Rectal smooth muscle tissue (tissue), 1 donor: ENCODE data around the gene NDST1.

ENCODE experiments used
- H3K27ac ChIP-seq: one replicate; pipeline ENCODE4 v1.7.0; 2013; ENCODE audit warnings: low read depth, low read length, inconsistent platforms
- H3K27me3 ChIP-seq: one replicate; pipeline ENCODE4 v1.7.0; 2013; ENCODE audit warnings: low read length; ENCODE audit not compliant: control insufficient read depth, insufficient read depth
- H3K36me3 ChIP-seq: one replicate; pipeline ENCODE4 v1.7.0; 2013; ENCODE audit warnings: low read length; ENCODE audit not compliant: control insufficient read depth, insufficient read depth
- H3K4me1 ChIP-seq: one replicate; pipeline ENCODE4 v1.7.0; 2013; ENCODE audit warnings: low read length; ENCODE audit not compliant: control insufficient read depth, insufficient read depth
- H3K4me3 ChIP-seq: one replicate; pipeline ENCODE4 v1.7.0; 2013; ENCODE audit warnings: low read length
- H3K9ac ChIP-seq: one replicate; pipeline ENCODE4 v1.7.0; 2013; ENCODE audit warnings: low read length

The NDST1 gene

DNA sequence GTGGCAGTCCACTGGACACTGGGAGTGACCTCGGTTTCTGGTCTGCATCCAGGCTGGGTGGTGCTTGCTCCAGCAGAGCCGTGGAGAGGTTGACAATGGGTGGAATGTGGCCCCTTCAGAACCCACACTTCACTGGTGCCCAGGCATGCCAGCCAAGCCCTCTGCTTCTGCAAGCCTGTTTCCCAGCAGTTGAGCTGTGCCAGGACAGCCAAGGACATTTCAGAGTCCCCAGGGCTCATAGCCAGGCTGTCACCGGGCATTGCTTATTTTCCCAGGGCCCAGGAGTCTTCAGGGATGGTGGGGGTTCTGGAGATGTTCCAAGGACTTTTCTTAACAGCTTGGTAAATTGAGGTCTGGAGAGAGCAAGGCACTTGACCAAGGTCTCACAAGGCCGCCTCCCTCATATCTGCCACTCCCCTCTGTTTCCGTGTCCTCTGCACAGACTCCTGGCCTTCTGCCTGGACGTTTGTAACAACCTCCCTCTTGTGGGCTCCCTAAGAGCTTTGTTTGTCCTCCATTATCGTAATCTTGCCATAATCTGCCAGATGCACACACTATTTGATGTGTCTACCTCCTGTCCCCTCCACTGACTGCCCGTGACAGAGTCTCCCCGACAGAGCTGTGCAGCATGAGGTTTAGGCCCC, 3.8 kb upstream of the NDST1 start:
- Histone ChIP-seq H3K4me3 (no peak overlapping the region), H3K9ac (no peak overlapping the region), H3K27me3 (no peaks in the 10 kb centered on the region), H3K36me3 (peaks cover 3% of the 10 kb centered on the region), H3K4me1 (peaks cover 42% of the 10 kb centered on the region), H3K27ac (peak overlapping the region; percentile 3)

GRCh38 chr5:150505041-150505511, 2.9 kb upstream of the NDST1 start:
- Histone ChIP-seq H3K36me3 (peaks cover 3% of the 10 kb centered on the region), H3K4me3 (no peak overlapping the region), H3K27me3 (no peaks in the 10 kb centered on the region), H3K4me1 (peaks cover 38% of the 10 kb centered on the region), H3K9ac (no peak overlapping the region), H3K27ac (no peak overlapping the region)

DNA sequence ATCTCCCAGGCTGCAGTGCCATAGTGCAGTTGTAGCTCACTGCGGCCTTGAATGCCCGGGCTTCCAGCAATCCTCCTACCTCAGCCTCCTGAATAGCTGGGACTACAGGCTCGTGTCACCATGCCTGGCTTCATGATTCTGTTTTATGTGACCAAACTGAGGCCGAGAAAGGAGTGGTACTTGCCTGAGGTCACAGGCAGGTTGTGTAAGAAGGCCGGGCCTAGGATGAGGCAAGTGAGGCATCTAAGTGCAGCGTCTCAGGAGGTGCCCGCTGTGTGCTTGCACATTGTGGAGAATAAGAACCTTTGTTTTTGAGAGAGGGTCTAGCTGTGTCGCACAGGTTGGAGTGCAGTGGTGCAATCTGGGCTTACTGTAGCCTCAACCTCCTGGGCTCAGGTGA, 2.1 kb upstream of the NDST1 start:
- Histone ChIP-seq H3K27me3 (no peaks in the 10 kb centered on the region), H3K4me3 (no peak overlapping the region), H3K9ac (no peak overlapping the region), H3K4me1 (peaks cover 36% of the 10 kb centered on the region), H3K36me3 (peaks cover 3% of the 10 kb centered on the region), H3K27ac (no peak overlapping the region)

DNA sequence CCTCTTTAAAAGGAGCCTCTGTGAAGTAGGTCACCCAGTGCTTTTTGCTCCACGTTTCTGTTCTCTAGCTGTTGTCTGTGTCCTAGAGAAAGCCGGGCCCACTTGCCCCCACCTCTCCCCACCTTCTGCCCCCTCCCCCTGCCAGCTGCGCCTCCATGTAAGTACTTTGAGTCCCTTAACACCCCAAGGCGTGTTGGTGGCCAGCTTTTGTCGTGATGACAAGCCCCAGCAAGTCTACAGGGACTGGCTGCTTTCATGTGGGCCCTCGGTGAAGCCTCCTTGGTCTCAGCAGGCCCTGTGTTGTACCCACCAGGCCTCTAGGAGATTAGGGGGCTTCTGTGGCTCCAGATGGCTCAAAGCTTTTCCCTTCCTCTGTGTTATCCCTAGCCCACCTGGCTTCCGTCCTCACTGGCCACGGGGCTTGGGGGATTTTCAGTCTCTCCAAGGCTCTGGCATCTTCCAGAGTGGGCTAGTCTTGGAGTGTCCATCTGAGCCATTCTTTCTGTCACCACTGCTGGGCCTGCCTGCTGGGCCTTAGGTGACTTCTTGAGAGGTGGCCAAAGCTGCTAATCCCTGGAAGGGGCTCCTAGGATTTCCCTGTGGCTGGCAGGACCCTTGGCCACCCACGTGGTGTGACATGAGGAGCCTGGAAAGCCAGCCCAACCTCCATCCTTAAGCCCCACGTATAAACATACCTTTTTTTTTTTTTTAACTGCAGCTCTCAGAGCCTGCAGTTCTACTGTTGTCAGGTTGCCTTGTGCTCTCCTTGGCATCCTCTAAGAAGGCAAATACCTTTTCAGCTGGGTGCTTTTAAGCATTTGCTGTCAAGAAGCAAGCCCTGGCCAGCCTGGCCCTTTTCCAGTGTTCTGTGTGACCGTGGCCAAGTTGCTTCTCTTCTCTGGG, 1.1 kb upstream of the NDST1 start:
- Histone ChIP-seq H3K4me3 (no peak overlapping the region), H3K36me3 (no peaks in the 10 kb centered on the region), H3K27me3 (no peaks in the 10 kb centered on the region), H3K9ac (no peak overlapping the region), H3K27ac (no peak overlapping the region), H3K4me1 (peaks cover 41% of the 10 kb centered on the region)

DNA sequence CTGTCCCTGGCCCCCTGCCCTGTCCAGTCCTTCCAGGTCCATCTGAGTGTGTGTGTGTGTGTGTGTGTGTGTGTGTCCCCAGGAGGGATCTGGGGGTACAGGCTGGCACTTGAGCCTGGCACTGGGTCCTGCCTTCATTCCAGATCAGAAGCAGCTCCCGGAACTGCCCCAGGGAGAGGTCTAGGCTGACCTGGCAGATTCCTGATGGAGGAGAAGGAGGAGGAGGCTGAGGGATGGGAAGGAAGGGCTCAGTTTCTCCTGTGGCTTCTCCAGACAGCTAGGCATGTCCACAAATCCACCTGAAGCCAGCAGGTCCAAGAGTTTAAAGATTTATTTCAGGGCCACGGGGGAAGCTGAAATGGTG, 328 bp downstream of the NDST1 start:
- H3K27me3 ChIP-seq, result no peaks in the 10 kb centered on the region
- H3K4me3 ChIP-seq, result no peak overlapping the region
- no peak overlapping the region for H3K27ac ChIP-seq
- H3K9ac ChIP-seq, result no peak overlapping the region
- no peaks in the 10 kb centered on the region for H3K36me3 ChIP-seq
- H3K4me1 ChIP-seq, result peaks cover 41% of the 10 kb centered on the region

GRCh38 chr5:150508828-150509227, 897 bp downstream of the NDST1 start:
- Histone ChIP-seq H3K9ac (no peak overlapping the region), H3K27me3 (no peaks in the 10 kb centered on the region), H3K4me1 (peaks cover 39% of the 10 kb centered on the region), H3K27ac (no peak overlapping the region), H3K36me3 (no peaks in the 10 kb centered on the region), H3K4me3 (no peak overlapping the region)

DNA sequence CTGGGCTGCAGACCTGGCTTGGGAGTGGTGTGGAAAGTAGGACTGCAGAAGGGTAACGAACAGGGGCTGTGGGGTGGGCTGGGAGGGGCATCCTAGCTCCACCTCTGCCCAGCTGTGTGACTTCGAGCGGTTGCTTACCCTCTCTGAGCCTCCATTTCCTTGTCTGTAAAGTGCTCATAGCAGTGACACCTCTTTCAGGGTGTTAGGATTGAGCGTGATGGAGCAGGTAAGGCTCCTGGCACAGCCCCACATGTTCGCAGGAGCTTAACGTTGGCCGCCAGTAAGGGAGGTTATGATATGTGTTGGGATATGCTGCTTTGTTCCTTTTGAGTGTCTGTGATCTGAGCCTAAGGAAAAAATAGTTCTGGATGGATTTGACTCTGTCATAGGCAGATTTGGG, 2.1 kb downstream of the NDST1 start:
- H3K36me3 ChIP-seq, result no peaks in the 10 kb centered on the region
- H3K4me3 ChIP-seq, result no peak overlapping the region
- peaks cover 28% of the 10 kb centered on the region for H3K4me1 ChIP-seq
- no peak overlapping the region for H3K9ac ChIP-seq
- no peaks in the 10 kb centered on the region for H3K27me3 ChIP-seq
- no peak overlapping the region for H3K27ac ChIP-seq

GRCh38 chr5:150510460-150511263, 2.7 kb downstream of the NDST1 start:
- peaks cover 30% of the 10 kb centered on the region for H3K4me1 ChIP-seq
- H3K36me3 ChIP-seq, result no peaks in the 10 kb centered on the region
- no peak overlapping the region for H3K9ac ChIP-seq
- H3K27me3 ChIP-seq, result no peaks in the 10 kb centered on the region
- H3K27ac ChIP-seq, result no peak overlapping the region
- no peak overlapping the region for H3K4me3 ChIP-seq

DNA sequence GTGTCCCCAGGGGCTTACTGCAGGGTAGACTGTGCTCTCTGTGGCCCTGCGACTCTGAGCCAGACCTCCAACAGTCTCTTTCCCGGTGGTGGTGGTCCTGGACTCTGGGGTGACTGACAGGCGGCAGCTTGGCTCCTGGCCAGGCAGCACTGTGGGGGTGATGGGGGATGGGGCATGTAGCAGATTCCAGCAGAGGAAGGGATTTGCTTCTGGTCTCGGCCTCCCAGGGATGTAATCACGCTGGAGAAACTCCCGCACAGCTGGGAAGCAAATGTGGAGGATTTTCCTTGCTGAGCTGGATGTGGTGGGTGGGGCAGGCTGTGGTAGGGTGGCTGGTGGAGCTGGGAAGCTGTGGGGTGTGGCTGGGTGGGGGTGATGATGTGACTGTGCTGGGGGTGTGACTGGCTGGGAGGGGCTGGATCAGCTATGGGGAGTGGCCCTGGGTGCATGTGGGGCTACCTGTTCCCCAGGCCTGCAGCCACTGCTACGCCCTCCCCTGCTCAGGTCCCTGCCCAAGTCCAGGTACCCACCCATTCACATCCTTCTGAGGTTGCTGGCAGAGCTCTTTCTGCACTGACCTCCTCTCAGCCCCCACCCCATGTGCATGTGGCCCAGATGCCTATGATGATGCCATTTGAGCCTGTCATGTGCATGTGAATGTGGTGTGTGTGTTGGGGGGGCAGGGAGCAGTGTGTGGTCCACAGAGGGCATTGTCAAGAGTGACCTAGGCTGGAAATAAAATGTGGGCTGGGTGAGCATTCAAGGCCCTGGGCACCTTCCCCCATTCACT, 3.8 kb downstream of the NDST1 start:
- H3K9ac ChIP-seq, result no peak overlapping the region
- H3K27me3 ChIP-seq, result no peaks in the 10 kb centered on the region
- no peaks in the 10 kb centered on the region for H3K36me3 ChIP-seq
- H3K27ac ChIP-seq, result peak overlapping the region; percentile 33
- peaks cover 30% of the 10 kb centered on the region for H3K4me1 ChIP-seq
- H3K4me3 ChIP-seq, result no peak overlapping the region

DNA sequence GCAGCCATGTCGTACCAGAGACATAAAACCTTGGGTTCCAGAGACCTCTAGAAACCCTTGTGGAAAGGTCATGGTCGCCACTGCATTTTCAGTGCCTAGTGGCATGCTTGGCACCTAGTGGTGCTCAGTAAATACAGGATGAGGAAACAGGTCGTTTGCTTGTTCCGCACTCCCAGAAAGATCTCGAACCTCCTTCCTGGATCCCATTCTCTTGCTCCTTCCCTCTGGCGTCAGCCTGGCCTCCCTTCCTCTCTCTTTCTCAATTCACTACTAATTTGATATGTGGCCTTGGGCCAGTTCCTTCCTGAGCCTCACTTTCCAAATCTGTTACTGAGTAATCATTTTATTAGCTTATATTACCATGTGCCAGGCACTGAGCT, 4.4 kb downstream of the NDST1 start:
- Histone ChIP-seq H3K36me3 (no peaks in the 10 kb centered on the region), H3K4me3 (no peak overlapping the region), H3K27ac (peak overlapping the region; percentile 33), H3K4me1 (peaks cover 29% of the 10 kb centered on the region), H3K27me3 (no peaks in the 10 kb centered on the region), H3K9ac (no peak overlapping the region)

DNA sequence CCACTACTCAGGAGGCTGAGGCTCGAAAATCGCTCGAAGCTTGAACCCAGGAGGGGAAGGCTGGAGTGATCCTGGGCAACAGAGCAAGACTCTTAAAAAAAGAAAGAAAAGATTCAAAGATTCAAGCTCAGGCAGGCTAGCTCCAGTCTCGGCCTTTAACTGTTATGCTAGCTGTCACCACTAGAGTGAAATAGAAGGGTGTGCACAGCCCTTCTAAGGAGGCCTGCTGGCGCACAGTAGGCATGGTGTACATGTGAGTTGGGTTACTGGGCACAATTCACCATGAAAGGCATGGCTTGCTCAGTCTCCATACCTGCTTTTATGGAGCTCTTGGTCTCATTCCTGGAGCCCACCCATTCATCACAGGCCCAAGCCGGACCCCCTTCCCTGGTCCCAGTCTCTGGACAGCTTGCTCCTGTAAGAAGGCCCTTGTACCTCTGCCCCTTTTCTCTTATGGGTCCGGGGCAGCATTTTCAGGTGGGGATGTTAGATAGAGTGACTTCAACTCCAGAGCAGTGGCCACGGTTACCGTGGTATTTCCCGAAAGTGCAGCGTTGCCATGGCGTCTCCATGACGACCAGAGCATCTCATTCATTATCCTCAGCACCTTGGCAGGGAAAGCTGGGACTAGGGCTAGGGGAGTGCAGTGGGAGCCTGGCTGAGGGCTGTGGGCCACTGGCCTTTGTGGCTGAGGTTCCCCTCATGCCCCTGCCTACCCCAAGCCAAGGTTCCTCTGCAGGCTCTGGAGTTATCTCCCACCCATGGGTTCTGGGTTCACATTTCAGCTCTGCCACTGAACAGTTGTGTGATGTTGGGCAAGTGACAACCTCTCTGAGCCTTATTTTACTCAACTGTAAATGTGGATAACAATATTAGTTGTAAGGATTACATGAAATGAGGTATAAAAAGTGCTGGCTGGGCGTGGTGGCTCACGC, 5.7 kb downstream of the NDST1 start:
- H3K9ac ChIP-seq, result no peak overlapping the region
- no peak overlapping the region for H3K4me3 ChIP-seq
- H3K4me1 ChIP-seq, result peaks cover 35% of the 10 kb centered on the region
- H3K27me3 ChIP-seq, result no peaks in the 10 kb centered on the region
- H3K36me3 ChIP-seq, result no peaks in the 10 kb centered on the region
- H3K27ac ChIP-seq, result no peak overlapping the region
